SH-SY5Y (cell line): Measurements from ENCODE around the gene LHFPL3.

Experiments used
- GATA2 ChIP-seq: IDR thresholded peaks from 2 replicates; pipeline ENCODE4 v1.6.1; 2011; ENCODE audit warnings: mild to moderate bottlenecking, low read depth, low read length
- GATA3 ChIP-seq: IDR thresholded peaks from 2 replicates; pipeline ENCODE4 v1.6.1; 2011; ENCODE audit warnings: low read depth, mild to moderate bottlenecking, low read length, moderate library complexity

Gene LHFPL3

GRCh38 chr7:104857458-104858425 is 529.3 kb downstream of the LHFPL3 start:
- no peak for TF ChIP-seq GATA2
- TF ChIP-seq GATA3: no peak

GRCh38 chr7:104859754-104860426 is 531.5 kb downstream of the LHFPL3 start:
- no peak for TF ChIP-seq GATA3
- TF ChIP-seq GATA2: no peak

DNA sequence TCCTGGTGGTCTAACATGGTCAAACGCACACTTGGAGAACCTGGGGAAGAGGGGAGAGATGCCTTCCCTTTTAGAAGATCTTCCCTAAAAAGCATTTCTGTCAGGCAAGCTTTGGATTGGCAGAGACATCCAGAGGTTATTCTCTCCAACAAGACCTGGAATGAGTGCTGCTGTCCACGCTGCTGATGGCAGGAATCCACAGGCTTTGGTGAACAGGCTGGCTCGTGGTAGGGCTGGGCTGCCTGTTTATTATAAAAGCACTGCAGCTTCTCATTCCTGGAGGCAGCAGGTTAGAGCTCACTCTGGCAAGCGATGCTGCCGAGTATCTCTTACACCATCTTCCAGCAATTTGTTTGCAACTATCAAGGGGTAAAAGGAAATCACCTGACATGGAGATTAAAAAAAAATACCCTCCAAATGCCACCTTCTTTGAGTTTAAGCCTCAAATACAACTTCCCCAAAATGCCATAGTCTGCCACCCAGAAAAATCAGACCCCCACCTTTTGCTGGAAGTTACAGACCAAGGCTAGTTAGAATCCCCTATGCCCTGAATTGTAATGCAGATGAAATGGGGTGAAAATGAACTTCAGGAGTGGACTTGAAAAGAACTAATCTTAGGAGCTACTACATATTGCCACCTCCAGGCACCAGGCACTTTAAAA is 533.5 kb downstream of the LHFPL3 start:
- no peak for TF ChIP-seq GATA3
- TF ChIP-seq GATA2: no peak; the same call in 1 of the 2 replicates

DNA sequence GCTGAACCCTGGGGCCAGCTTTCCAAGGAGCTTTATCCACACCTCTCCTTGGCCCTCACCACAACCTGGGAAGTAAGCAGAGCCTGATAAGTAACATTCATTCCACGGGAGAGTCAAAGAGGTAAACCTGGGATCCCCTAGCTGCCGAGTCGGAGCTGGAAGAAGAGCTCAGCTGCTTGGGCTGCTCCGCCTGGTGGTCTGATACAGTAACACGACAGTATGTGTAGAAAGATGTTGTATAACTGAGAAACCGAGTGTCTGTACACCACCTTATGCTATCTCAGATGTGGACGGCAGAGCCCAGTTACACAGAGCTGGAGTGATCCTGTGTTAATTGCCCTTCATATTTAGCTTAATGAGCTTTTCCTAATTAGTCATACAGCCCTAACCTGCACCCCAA is 534.3 kb downstream of the LHFPL3 start:
- TF ChIP-seq GATA2: no peak
- TF ChIP-seq GATA3: no peak

DNA sequence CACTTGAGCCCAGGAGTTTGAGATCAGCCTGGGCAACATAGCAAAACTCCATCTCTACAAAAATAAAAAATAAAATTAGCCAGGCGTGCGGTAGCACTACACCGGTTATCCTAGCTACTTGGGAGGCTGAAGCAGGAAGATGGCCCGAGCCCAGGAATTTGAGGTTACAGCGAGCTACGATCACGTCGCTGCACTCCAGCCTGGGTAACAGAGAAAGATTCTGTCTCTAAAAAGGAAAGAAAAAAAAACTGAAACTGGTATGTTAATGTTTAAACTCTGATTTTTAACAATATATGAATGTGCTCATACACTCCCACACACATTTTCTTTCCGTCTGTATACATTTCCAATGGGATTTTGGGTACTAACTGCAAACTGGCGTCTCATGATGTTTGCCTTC is 545.0 kb downstream of the LHFPL3 start:
- no peak for TF ChIP-seq GATA2
- TF ChIP-seq GATA3: no peak

DNA sequence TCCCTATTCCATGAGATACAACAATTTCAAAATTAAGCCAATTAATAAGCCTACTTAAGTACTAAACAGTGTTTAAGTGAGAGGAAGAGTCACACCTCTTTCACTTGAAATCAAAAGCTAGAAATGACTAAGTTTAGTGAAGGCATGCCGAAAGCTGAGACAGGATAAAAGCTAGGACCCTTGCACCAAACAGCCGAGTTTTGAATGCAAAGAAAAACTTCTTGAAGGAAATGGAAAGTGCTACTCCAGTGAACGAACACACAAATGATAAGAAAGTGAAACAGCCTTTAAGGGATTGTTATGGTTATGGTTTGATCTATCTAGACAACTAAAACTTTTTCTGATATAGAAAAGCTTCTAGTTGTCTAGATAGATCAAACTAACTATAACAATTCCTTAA is 550.2 kb downstream of the LHFPL3 start:
- no peak for TF ChIP-seq GATA3
- no peak for TF ChIP-seq GATA2

DNA sequence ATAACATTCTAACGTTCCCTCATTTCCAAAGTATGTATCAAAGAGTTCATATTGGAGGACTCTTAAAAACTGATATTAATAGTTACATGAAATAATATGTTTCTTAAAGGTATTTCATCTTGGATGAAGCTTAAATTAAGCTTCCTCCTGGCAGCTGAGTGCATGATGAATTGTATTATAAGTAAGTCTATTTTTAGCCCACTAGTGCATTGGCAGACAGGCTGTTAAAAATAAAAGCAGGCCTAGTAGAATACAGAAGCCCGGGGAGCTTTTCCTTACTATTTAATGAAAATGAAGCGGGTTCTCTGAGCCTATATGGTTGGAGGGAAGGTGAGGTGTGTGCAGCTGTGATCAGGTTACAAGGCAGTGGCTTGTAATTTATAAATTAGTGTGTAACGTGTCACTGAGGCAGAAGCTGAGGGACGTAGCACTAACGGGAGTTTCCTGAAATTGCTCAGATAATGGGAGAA is 554.9 kb downstream of the LHFPL3 start:
- TF ChIP-seq GATA3 (no peak), GATA2 (no peak)

GRCh38 chr7:104883718-104884452 is 555.5 kb downstream of the LHFPL3 start:
- TF ChIP-seq GATA2 (no peak), GATA3 (no peak)

DNA sequence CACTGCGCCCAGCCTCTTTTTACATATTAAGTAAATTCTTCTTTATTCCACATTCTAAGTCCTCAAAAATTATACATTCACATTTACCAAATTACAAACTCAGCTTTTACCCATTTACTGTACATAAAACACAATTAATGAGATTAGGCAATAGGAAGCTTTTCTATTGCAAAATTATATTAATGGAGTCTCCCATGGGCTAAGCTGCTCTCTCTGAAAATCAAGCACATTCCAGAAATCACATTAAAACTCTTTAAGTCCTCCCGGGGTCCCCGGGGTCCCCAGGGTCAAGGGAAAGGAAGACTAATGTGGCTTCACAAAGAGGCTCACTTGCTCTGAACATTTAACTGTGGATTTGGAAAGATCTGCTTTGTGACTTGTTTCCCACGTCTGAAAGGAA is 558.2 kb downstream of the LHFPL3 start:
- TF ChIP-seq GATA3 (no peak), GATA2 (no peak)

- TF ChIP-seq GATA2: no peak
Measured at GRCh38 chr7:104890216-104890615, 561.8 kb downstream of the LHFPL3 start.

GRCh38 chr7:104891949-104892348 is 563.5 kb downstream of the LHFPL3 start:
- TF ChIP-seq GATA3: no peak
- TF ChIP-seq GATA2: no peak

- no peak for TF ChIP-seq GATA2
- TF ChIP-seq GATA3: no peak
Measured at GRCh38 chr7:104894314-104894713, 565.9 kb downstream of the LHFPL3 start.

GRCh38 chr7:104894726-104895521 is 566.5 kb downstream of the LHFPL3 start:
- TF ChIP-seq GATA2 (peak; percentile 83), GATA3 (peak; percentile 74)
